Endometrium (tissue), 2 donors: ENCODE data around the gene ACKR2.

Experiments used
- FAIRE-seq: peaks from 2 replicates; lab custom pipeline; 2012; peaks lifted over from hg19 to GRCh38; lab: Jason Lieb, UNC
- donor health status: control.
- donor health status: control.

ACKR2 gene

GRCh38 chr3:42892807-42893206 is 83.6 kb downstream of the ACKR2 start:
- no peak for FAIRE-seq

GRCh38 chr3:42894698-42895579 is 85.7 kb downstream of the ACKR2 start:
- FAIRE-seq: no peak

- no peak for FAIRE-seq
These were observed 86.3 kb downstream of the ACKR2 start for GRCh38 chr3:42895580-42895868.

- no peak for FAIRE-seq
These were observed 89.8 kb downstream of the ACKR2 start for GRCh38 chr3:42898896-42899675.

GRCh38 chr3:42900226-42901072 is 91.2 kb downstream of the ACKR2 start:
- FAIRE-seq: no peak

GRCh38 chr3:42901073-42901415 is 91.8 kb downstream of the ACKR2 start:
- FAIRE-seq: no peak

GRCh38 chr3:42902257-42902656 is 93.0 kb downstream of the ACKR2 start:
- no peak for FAIRE-seq

- FAIRE-seq: no peak
These were observed 94.8 kb downstream of the ACKR2 start for GRCh38 chr3:42904076-42904475.

GRCh38 chr3:42905740-42906069 is 96.5 kb downstream of the ACKR2 start:
- no peak for FAIRE-seq

GRCh38 chr3:42906070-42906847 is 97.0 kb downstream of the ACKR2 start, which contains the start of gene ZNF662:
ZNF662 (plus strand) TSS chr3:42906142; CDS start chr3:42908115, 1,973 bp downstream.
- FAIRE-seq: no peak

- no peak for FAIRE-seq
These were observed 97.6 kb downstream of the ACKR2 start for GRCh38 chr3:42906848-42907183.

- no peak for FAIRE-seq
These were observed 99.4 kb downstream of the ACKR2 start for GRCh38 chr3:42908675-42909074.

GRCh38 chr3:42911551-42911950 is 102.3 kb downstream of the ACKR2 start:
- no peak for FAIRE-seq

GRCh38 chr3:42914771-42915515 is 105.7 kb downstream of the ACKR2 start:
- no peak for FAIRE-seq
